Ovary (tissue), 9 donors: ENCODE data around the gene XPO6. TPM values are rescaled to one million over a fixed set of nuclear protein-coding genes. Genes with fewer than 3 reads are reported as not detected.
A peak's percentile ranks its signal among the peaks of the same experiment; 100 is the strongest.

Experiments
- DNase-seq, 5 donors: peaks; one replicate each; pipeline ENCODE4 v3.0.0-alpha.2; 2019 to 2020
- H3K27ac ChIP-seq, 2 donors: fragments of 200-600 bp; one replicate each; pipeline versions ENCODE4 v1.5.1 to v1.8.0; 2019 to 2022
- H3K27me3 ChIP-seq: fragments of 200-600 bp; one replicate; pipeline ENCODE4 v1.8.0; 2022
- H3K36me3 ChIP-seq: fragments of 200-600 bp; sonication (generic); one replicate; pipeline ENCODE4 v1.5.1; 2019
- H3K4me1 ChIP-seq: one replicate; pipeline ENCODE4 v1.8.1; 2013; ENCODE audit warnings: mild to moderate bottlenecking, moderate library complexity; ENCODE audit not compliant: insufficient read depth
- H3K4me3 ChIP-seq: fragments of 200-600 bp; sonication (generic); one replicate; pipeline ENCODE4 v1.5.1; 2017
- H3K9me3 ChIP-seq, 2 donors: fragments of 200-600 bp in 1 of 2; sonication (generic) in 1 of 2; one replicate each; pipeline versions ENCODE4 v1.5.1 to v1.8.1; 2013 to 2019; ENCODE audit warnings: mild to moderate bottlenecking in 1 of 2, moderate library complexity in 1 of 2
- EP300 ChIP-seq: sonication (generic); formaldehyde crosslinking; IDR thresholded peaks from one replicate; pipeline ENCODE4 v1.6.1; 2017; ENCODE audit warnings: antibody characterized with exemption
- POLR2A ChIP-seq: fragments of 450-650 bp; IDR thresholded peaks from one replicate; pipeline ENCODE4 v1.6.1; 2017; ENCODE audit warnings: antibody characterized with exemption, mild to moderate bottlenecking, moderate library complexity
- WGBS, 3 donors: extraction: QIAGEN DNeasy Blood & Tissue Kit in 1 of 3; methylation state at CpG; one replicate each; pipeline versions ENCODE4 v1.1.5 to v1.1.7; 2013 to 2017; 5-methylcytosine and 5-hydroxymethylcytosine counted together
- intact Hi-C, 4 donors: fragments of 100-400 bp; cut with DNase I; formaldehyde crosslinking; loops; one replicate each; pipeline versions ENCODE4 v1.11.0 to v1.15.1; 2022 to 2023
- polyA plus RNA-seq, 2 donors: library from polyadenylated mRNA; stranded (reverse); fragments of 200-250 nt in 1 of 2; fragments of 350-450 nt in 1 of 2; fragmentation: Illumina TruSeq in 1 of 2; extraction: RNeasy Lipid Tissue Mini Kit (QIAGEN cat#74804) in 1 of 2; gene quantifications; one replicate each; pipeline ENCODE4 v1.2.3, GENCODE V29; 2013 to 2014
- total RNA-seq, 7 donors: library from RNA; depleted of rRNA in 2 of 7; stranded (reverse); fragments of >200 nt in 2 of 7; fragmentation: NEBNext Ultra II Directional in 3 of 7; extraction: Animal tissue kit (Norgen Biotek cat#: 25700) in 3 of 7; gene quantifications; one replicate each; pipeline versions ENCODE4 v1.1.0 to v1.2.4, GENCODE V29; 2016 to 2023
- TF ChIP-seq, protein P1 (sequence below), 3 donors: fragments of 450-650 bp in 2 of 3; fragments of 200-600 bp in 1 of 3; IDR thresholded peaks; one replicate each; pipeline versions ENCODE4 v1.5.1 to v1.8.0; 2016 to 2022; ENCODE audit warnings: antibody characterized with exemption in 3 of 3, mild to moderate bottlenecking in 1 of 3
- donor health status: DM: no; HTN: no; CAD: no; lungs with moderate emphysema.
- donor health status: DM: no; HTN: no; CAD: no.
- donor health status: Bipolar disorder and iron deficiency.
- donor health status: DM: yes; HTN: yes; CAD: no.
- donor health status: DM: no; HTN: no; CAD: no.
- donor health status: DM: yes; HTN: yes; CAD: no.

XPO6 gene
- total and polyA plus RNA-seq, 9 donors = 30.3 to 98.2 (median 65.0) TPM

- H3K36me3 ChIP-seq = no peaks in the 10 kb centered on the region
- no peak overlapping the region for H3K27ac ChIP-seq
Measured at GRCh38 chr16:28096983-28097899, 114.5 kb downstream of the XPO6 start.

DNA sequence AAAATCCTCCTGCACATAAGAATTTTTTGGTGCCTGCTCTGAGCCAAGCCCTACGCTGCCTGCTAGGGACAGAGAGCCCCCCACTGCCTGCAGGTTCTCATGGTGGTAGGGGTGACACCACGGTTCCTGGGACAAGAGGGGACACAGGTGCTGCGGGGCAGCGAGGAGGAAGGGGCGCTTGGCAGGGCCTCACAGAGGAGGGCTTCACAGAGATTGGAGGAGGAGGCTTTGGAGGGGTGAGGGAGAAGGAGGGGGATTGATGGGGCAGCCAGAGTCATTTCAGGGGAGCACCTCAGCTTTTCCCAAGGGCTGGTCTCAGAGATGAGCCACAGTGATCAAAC lies 118.4 kb downstream of the XPO6 start:
- no peaks in the 10 kb centered on the region for H3K36me3 ChIP-seq
- H3K4me1 ChIP-seq = no peaks in the 10 kb centered on the region
- H3K9me3 ChIP-seq = no peaks in the 10 kb centered on the region
- H3K27me3 ChIP-seq = no peaks in the 10 kb centered on the region
- intact Hi-C loops = no loop called here
- DNase-seq = no peak
- 75 to 90% (median 81%) methylated on average over 5 of the region's 5 CpGs for WGBS, 3 donors
- TF ChIP-seq, protein P1, sequence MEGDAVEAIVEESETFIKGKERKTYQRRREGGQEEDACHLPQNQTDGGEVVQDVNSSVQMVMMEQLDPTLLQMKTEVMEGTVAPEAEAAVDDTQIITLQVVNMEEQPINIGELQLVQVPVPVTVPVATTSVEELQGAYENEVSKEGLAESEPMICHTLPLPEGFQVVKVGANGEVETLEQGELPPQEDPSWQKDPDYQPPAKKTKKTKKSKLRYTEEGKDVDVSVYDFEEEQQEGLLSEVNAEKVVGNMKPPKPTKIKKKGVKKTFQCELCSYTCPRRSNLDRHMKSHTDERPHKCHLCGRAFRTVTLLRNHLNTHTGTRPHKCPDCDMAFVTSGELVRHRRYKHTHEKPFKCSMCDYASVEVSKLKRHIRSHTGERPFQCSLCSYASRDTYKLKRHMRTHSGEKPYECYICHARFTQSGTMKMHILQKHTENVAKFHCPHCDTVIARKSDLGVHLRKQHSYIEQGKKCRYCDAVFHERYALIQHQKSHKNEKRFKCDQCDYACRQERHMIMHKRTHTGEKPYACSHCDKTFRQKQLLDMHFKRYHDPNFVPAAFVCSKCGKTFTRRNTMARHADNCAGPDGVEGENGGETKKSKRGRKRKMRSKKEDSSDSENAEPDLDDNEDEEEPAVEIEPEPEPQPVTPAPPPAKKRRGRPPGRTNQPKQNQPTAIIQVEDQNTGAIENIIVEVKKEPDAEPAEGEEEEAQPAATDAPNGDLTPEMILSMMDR (IDR thresholded peaks at IDR 0.05) = no peak
- TF ChIP-seq EP300 (no peak), POLR2A (no peak)
- no peak overlapping the region for H3K27ac ChIP-seq
- no peak overlapping the region for H3K4me3 ChIP-seq

More at GRCh38 chr16:28096983-28097899, 114.5 kb downstream of the XPO6 start:
- TF ChIP-seq, protein P1 (IDR thresholded peaks at IDR 0.05) = no peak
- TF ChIP-seq POLR2A = no peak
- TF ChIP-seq EP300 = no peak
- intact Hi-C loops = no loop called here
- no peaks in the 10 kb centered on the region for H3K4me1 ChIP-seq
- no peak overlapping the region for H3K4me3 ChIP-seq
- 77 to 81% (median 80%) methylated on average over 17 of the region's 17 CpGs for WGBS, 3 donors
- no peaks in the 10 kb centered on the region for H3K9me3 ChIP-seq
- peak in 1 of 5 donors; percentile 36 for DNase-seq
- H3K27me3 ChIP-seq = no peaks in the 10 kb centered on the region

GRCh38 chr16:28092721-28093384 lies 118.9 kb downstream of the XPO6 start:
- Histone ChIP-seq H3K27me3 (no peaks in the 10 kb centered on the region), H3K36me3 (no peaks in the 10 kb centered on the region), H3K27ac (no peak overlapping the region), H3K9me3 (no peaks in the 10 kb centered on the region), H3K4me1 (no peaks in the 10 kb centered on the region), H3K4me3 (no peak overlapping the region)
- 80 to 81% (median 81%) methylated on average over 17 of the region's 17 CpGs for WGBS, 3 donors
- no peak for DNase-seq
- TF ChIP-seq EP300 (no peak), POLR2A (no peak)
- TF ChIP-seq, protein P1 (IDR thresholded peaks at IDR 0.05) = no peak
- intact Hi-C loops = no loop called here

DNA sequence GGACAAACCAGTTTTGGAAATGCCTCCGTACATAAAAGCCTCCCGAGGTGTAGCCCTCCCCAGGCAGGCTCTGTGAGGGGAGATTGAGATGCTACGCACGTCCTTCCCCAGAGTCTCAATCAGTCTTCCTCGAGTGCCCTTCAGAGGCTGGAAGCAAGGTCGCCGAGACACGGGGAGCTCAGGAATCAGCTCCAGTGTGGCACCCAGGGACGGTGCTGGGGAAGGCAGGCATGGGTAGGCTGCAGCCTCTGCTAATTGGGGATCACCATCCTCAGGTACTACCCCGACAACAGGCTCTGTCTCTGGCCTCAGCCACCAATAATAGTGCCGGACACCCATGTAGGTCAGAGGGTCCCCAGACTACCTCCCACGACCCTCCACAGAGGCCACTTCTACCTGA lies 120.1 kb downstream of the XPO6 start:
- H3K4me1 ChIP-seq = no peaks in the 10 kb centered on the region
- no peaks in the 10 kb centered on the region for H3K27me3 ChIP-seq
- TF ChIP-seq, protein P1 (IDR thresholded peaks at IDR 0.05) = no peak
- TF ChIP-seq POLR2A (no peak), EP300 (no peak)
- DNase-seq = no peak
- H3K9me3 ChIP-seq = no peaks in the 10 kb centered on the region
- 76 to 84% (median 78%) methylated on average over 12 of the region's 12 CpGs for WGBS, 3 donors
- intact Hi-C loops = no loop called here
- H3K27ac ChIP-seq = no peak overlapping the region
- no peaks in the 10 kb centered on the region for H3K36me3 ChIP-seq
- no peak overlapping the region for H3K4me3 ChIP-seq
